Iris pigment epithelial cell (primary cell): ENCODE data around the gene H1-8.
"Not testable (repeated sequence)": the region's sequence is repeated elsewhere in the genome, so short reads cannot be mapped to it uniquely, and the experiment has no call there.

ENCODE experiments used
- DNase-seq: peaks from one replicate; pipeline ENCODE4 v3.0.0-alpha.2; 2011; ENCODE audit warnings: low read depth

The H1-8 gene

GRCh38 chr3:129543156-129543790, at the start of gene H1-8:
TSS of gene H1-8 (plus strand) at chr3:129543175. CDS start at chr3:129543219, 44 bp downstream.
- DNase-seq: no peak

GRCh38 chr3:129493206-129493605, 49.8 kb upstream of the H1-8 start:
- DNase-seq: no peak

- DNase-seq: peak; percentile 30
These were observed 48.5 kb upstream of the H1-8 start for GRCh38 chr3:129494499-129494898.

- peak; percentile 70 for DNase-seq
These were observed 47.9 kb upstream of the H1-8 start for GRCh38 chr3:129495006-129495639.

GRCh38 chr3:129497876-129498275, 45.1 kb upstream of the H1-8 start:
- not testable (repeated sequence) for DNase-seq

- DNase-seq: not testable (repeated sequence)
These were observed 44.1 kb upstream of the H1-8 start for GRCh38 chr3:129498603-129499488.

- not testable (repeated sequence) for DNase-seq
These were observed 43.2 kb upstream of the H1-8 start for GRCh38 chr3:129499604-129500333.

- no peak for DNase-seq
These were observed 42.7 kb upstream of the H1-8 start for GRCh38 chr3:129500334-129500658.

GRCh38 chr3:129501630-129502029, 41.3 kb upstream of the H1-8 start:
- no peak for DNase-seq

- DNase-seq: no peak
These were observed 40.1 kb upstream of the H1-8 start for GRCh38 chr3:129502641-129503408.

- peak; percentile 53 for DNase-seq
These were observed 39.3 kb upstream of the H1-8 start for GRCh38 chr3:129503471-129504291.

- DNase-seq: no peak
These were observed 38.4 kb upstream of the H1-8 start for GRCh38 chr3:129504471-129505100.

GRCh38 chr3:129505341-129505740, 37.6 kb upstream of the H1-8 start:
- no peak for DNase-seq

GRCh38 chr3:129506231-129506742, 36.7 kb upstream of the H1-8 start:
- no peak for DNase-seq

- no peak for DNase-seq
These were observed 35.7 kb upstream of the H1-8 start for GRCh38 chr3:129507181-129507831.

GRCh38 chr3:129512595-129512994, 30.4 kb upstream of the H1-8 start:
- no peak for DNase-seq

- DNase-seq: no peak
These were observed 29.3 kb upstream of the H1-8 start for GRCh38 chr3:129513705-129514104.

GRCh38 chr3:129514110-129514509, 28.9 kb upstream of the H1-8 start:
- DNase-seq: no peak

GRCh38 chr3:129514563-129514962, 28.4 kb upstream of the H1-8 start:
- no peak for DNase-seq
